Measurements from ENCODE around the gene SLC2A9.

Gene SLC2A9

DNA sequence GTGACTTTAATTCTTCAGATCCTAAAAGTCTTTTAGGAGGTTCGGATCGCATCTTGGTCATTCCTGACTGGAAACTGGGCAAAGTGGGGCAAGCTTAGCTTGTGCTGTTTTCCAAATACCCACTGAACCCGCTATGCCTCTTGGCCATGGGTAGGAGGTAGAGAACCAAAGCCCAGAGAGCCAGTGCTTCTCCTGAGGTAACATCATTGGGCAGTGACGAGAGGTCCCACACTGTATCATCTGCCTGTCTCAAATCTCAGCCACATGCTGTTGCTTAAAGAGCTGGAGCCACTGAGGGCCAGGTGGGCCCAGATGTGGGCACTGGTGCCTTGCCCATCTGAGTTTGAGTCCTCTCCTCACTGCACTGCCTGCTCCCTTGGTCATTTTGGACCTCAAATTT is 68.2 kb downstream of the SLC2A9 start:
- TF ChIP-seq, protein P1, sequence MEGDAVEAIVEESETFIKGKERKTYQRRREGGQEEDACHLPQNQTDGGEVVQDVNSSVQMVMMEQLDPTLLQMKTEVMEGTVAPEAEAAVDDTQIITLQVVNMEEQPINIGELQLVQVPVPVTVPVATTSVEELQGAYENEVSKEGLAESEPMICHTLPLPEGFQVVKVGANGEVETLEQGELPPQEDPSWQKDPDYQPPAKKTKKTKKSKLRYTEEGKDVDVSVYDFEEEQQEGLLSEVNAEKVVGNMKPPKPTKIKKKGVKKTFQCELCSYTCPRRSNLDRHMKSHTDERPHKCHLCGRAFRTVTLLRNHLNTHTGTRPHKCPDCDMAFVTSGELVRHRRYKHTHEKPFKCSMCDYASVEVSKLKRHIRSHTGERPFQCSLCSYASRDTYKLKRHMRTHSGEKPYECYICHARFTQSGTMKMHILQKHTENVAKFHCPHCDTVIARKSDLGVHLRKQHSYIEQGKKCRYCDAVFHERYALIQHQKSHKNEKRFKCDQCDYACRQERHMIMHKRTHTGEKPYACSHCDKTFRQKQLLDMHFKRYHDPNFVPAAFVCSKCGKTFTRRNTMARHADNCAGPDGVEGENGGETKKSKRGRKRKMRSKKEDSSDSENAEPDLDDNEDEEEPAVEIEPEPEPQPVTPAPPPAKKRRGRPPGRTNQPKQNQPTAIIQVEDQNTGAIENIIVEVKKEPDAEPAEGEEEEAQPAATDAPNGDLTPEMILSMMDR (IDR thresholded peaks at IDR 0.05; ENCODE audit: low read depth, low read length, missing control alignments) = no peak
- DNase-seq (ENCODE audit: low read depth) = no peak
- no peak overlapping the region for H3K4me3 ChIP-seq (ENCODE audit: low read depth, low read length)

DNA sequence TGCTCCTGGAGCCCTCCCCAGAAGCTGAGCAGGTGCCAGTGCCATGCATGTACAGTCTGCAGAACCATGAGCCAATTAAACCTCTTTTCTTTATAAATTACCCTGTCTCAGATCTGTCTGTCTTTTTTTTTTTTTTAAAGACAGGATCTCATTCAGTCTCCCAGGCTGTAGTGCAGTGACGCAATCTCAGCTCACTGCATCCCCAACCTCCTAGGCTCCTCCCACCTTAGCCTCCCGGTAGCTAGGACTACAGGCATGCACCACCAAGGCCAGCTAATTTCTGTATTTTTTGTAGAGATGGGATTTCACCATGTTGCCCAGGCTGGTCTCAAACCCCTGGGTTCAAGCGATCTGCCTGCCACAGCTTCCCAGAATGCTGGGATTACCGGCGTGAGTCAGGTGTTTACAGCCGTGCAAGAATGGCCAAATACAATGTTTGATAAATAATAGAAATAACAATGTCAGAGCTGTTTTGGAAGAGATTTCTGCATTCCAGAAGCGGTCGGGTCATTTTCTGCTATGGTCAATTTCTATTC is 68.8 kb downstream of the SLC2A9 start:
- TF ChIP-seq, protein P1 (IDR thresholded peaks at IDR 0.05; ENCODE audit: low read depth, low read length, missing control alignments) = no peak
- no peak overlapping the region for H3K4me3 ChIP-seq (ENCODE audit: low read depth, low read length)
- no peak for DNase-seq (ENCODE audit: low read depth)

DNA sequence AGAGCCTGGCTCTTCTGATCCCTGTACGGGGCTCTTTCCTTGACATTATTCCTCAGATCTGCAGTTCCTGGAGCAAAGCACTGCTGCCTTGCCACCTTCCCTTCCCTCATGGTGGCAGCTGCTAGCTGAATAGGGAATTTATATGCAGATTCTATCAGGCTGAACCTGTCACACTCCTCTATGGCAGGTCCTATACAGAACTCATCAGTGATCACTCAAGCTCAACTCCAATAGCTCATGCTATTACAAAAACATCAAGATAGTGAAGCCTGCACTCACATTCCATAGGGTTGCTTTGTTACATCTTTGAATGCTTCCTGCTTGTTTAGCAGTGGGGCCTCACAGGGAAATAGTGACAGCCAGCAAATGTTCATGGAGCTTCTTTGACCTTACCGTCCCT is 71.7 kb downstream of the SLC2A9 start:
- TF ChIP-seq, protein P1 (IDR thresholded peaks at IDR 0.05; ENCODE audit: low read depth, low read length, missing control alignments) = no peak
- no peak overlapping the region for H3K4me3 ChIP-seq (ENCODE audit: low read depth, low read length)
- no peak for DNase-seq (ENCODE audit: low read depth)

DNA sequence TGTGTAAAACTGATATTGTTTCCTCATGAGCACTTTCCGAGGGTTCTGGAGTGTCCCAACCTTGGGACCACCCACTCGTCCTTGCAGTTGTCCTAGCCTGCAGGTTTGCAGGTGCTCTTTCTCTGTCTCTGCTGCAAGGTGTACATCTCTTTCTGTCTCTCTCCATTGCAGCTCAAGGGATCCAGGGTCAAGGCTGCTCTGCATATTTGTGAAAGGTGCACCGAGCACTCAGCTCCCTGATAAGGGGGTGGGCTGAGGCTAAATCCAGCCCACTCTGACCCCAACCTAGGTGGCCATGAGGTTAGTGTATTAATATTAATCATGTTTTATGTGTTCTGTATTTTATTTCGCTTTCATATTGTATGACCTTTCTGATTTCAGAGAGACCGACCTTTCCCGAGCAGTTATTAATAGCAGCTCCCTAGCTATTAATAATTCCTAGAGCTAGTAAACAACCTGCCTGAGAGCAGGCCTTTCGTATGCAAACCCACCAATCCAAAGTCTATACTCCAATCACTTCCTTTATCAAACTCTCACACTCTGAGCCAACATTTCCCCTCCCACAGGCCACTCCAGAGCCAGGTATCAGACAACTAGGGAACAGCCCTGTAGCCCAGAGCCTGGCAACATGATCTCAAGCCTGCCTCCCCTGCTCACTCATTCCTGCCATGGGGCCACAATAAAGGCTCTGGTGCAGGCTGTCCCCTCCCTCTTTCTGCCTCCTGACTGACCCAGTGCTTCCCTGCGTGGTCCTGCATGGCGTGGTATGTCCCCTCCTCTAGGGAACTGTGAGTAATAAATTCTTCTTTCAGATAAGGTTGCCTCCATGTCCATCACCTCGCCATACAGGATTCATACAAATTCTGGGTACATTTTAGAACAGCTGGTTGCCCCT is 73.9 kb downstream of the SLC2A9 start:
- no peak for DNase-seq (ENCODE audit: low read depth)
- no peak overlapping the region for H3K4me3 ChIP-seq (ENCODE audit: low read depth, low read length)
- TF ChIP-seq, protein P1 (IDR thresholded peaks at IDR 0.05; ENCODE audit: low read depth, low read length, missing control alignments) = no peak

DNA sequence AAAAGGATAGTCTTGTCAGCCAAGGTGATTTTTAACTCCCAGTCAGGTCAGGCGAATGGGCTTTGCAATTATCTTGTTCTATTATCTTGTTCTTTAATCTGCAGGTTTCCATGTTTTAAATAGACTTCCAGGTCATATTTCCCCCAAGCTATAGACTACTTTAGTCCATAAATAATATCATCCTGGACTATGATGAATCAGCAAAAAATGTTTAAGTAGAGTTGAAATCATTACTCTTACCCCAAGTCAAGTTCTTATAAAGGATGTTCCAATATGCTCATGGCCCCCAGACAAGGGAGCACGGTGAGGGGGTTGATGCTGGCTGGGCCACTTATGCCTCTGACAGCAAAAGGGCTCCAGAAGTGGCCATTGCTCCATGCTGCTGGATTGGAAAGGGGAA is 75.1 kb downstream of the SLC2A9 start:
- TF ChIP-seq, protein P1 (IDR thresholded peaks at IDR 0.05; ENCODE audit: low read depth, low read length, missing control alignments) = no peak
- no peak overlapping the region for H3K4me3 ChIP-seq (ENCODE audit: low read depth, low read length)
- no peak for DNase-seq (ENCODE audit: low read depth)

DNA sequence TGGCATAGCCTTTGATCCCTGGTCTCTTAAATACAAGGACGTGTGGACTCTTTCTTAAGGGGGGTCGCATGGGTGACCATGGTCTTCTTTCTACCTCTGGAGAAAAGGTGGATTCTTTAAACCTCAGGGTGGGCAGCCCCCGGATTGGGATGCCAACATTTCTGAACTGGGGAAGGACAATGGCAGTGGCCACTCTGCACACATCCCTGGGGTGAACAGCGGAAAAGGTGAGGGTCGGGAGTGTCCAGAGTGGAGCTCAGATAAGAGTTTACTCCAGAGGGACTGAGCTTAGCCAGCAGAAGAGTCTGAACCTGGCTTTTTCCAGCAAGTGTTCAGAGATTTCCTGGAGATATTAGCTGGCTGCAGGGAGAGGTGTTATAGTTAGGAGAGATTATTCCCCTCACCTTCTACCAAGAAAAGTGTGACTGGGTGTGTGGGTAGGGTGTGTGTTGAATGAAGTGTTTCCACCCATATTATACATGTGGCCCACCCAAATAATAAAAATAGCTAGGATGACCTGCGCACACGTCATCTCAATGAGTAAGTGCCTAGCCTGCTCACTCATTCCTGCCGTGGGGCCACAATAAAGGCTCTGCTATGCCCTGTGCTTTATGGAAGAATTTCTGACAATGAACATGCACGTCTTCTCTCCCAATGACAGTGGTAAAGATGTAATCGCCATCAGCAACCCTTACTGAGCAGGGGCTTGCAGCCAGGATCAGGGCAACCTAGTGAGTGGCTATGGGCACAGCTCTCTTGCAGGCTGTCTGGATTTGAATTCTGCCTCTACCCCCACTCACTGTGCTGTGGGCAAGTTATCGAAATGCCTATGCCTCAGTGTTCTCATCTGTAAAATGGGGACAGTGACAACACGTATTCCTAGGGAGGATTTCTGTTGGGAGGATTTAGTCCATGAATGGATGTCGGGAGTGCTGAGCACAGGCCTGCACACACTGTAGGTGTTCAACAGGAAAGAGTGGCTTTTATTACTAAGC is 76.6 kb downstream of the SLC2A9 start:
- TF ChIP-seq, protein P1 (IDR thresholded peaks at IDR 0.05; ENCODE audit: low read depth, low read length, missing control alignments) = no peak

More for the DNA sequence above, 76.6 kb downstream of the SLC2A9 start:
- no peak for DNase-seq (ENCODE audit: low read depth)
- no peak overlapping the region for H3K4me3 ChIP-seq (ENCODE audit: low read depth, low read length)

Measured in GM12864 (cell line).